HG03469 (cell line): ENCODE data around the gene PGBD5.

Experiments
- ATAC-seq: cut with Tn5 transposase; IDR thresholded peaks from one replicate; pipeline ENCODE4 v1.9.1; 2021; ENCODE audit warnings: mild to moderate bottlenecking, moderate library complexity, moderate number of reproducible peaks; ENCODE audit not compliant: unreplicated experiment

The PGBD5 gene

DNA sequence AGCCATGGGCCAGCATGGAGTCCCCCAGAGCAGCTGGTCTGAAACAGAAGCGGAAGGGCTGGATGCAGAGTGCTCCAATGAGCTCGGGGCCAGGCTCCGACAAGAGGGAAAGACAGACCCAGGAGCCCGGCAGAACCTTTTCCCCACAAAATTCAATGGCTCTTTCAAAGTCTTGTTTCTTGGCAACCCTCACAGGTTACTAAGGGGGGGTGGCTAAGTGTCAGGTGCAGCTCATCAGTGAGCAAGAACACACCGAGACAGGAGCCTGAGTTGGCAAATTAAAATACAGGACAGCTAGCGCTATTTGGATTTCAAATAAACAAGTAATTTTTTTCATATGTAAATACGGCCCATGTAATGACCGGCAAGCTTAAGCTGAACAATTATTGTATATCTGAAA, 27.3 kb downstream of the PGBD5 start:
- ATAC-seq, result no peak

DNA sequence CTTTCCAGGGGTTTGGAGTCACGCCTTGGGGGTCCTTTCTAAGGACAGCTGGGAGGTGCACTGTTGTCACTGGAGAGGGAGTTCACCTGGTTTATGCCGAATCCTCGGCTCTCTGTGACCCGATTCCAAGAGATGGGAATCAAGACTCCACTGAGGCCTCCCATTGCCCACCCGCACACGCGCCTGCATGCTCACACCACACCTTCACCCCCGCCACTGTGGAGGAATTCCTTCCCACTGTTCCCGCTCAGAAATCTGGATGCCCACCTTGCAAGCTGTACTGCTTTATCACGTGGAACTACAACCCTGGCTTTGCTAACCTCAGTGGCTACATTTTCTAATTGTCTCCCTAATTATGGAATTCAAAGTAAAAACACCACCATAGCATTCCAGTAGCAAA, 29.2 kb downstream of the PGBD5 start:
- ATAC-seq, result no peak

DNA sequence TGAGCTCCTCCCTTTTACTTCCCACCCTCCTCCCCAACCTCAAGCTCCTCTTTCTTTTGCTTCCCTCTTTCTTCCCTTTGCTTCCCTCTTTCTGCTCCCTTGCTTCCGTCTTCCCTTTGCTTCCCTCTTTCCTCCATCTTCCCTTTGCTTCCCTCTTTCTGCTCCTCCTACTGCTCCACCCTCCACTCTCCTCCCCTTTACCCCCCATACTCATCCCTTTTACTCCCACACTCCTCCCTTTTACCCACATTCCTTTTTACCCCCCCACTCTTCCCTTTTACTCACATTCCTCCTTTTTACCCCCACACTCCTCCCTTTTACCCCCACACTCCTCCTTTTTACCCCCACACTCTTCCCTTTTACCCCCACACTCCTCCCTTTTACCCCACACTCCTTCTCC, 30.2 kb downstream of the PGBD5 start:
- ATAC-seq, result no peak

DNA sequence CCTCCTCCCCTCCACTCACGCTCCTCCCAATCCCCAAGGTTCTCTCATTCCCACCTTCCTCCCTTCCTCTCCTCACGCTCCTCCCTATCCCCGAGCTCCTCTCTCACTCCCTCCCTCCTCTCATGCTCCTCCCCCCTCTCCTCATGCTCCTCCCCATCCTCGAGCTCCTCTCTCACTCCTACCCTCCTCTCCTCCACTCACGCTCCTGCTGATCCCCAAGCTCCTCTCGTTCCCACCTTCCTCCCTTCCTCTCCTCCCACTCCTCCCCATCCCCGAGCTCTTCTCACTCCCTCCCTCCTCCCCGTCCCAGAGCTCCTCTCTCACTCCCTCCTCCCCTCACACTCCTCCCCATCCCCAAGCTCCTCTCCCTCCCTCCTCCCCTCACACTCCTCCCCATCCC, 31.4 kb downstream of the PGBD5 start:
- no peak for ATAC-seq

DNA sequence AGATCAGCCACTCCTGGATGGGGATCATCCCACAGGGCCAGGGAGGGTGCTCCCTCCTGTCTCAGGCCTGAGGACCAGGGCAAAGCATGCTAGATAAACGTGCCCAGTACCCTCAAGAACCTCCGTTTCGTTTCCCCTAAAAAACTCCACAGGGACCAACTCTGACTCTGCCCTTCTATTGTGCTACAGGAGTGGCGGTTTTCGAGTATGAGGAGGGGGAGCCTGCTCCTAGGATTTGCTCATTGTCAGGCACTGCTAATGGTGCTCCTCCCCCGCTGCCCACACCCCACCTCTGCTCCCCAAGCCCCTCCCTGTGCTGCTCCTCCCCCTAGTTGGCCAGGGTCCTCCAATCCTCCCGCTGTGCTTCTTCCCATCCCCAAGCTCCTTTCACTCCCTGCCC, 32.0 kb downstream of the PGBD5 start:
- no peak for ATAC-seq

DNA sequence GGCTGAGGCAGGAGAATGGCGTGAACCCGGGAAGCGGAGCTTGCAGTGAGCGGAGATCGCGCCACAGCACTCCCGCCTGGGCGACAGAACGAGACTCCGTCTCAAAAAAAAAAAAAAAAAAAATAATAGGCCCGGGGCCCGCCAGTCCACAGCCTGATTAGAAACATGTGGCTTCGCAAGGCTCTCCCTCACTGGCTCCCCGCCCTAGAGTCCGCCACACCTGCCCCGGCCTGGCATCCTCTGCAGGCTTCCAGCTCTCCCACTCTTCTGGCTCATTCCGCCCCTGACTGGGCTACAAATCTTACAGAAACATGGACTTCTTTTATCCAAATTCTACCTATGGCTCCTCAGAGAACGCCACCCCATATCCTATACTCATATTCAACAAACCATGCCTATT, 32.4 kb downstream of the PGBD5 start:
- no peak for ATAC-seq

DNA sequence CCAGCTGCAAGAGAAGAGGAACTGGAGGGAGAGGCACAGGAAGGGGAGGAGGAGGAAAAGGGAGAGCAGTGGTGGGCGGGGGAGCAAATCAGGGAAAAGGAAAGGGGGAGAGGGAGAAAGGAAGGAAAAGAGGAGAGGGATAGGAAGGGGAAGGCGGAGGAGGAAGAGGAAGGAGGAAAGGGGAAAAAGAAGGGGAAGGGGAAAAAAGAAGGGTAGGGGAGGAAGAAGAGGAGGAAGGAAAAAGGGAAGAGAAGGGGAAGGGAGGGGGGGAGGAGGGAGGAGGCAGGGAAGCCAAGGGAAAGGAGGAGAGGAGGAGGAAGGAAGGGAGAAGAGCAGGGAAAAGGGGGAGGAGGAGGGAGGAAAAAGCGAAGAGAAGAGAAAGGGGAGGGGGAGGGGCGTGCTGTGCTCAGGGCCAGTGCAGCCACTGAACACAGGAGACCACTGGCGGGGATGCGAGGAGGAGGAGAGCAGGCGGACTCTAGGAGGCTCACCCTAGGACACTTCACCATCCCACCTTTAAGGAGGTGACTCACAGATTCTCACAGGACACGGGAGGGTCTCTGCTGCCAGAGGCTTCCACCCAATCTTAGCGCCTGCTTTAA, 33.1 kb downstream of the PGBD5 start:
- ATAC-seq, result no peak

DNA sequence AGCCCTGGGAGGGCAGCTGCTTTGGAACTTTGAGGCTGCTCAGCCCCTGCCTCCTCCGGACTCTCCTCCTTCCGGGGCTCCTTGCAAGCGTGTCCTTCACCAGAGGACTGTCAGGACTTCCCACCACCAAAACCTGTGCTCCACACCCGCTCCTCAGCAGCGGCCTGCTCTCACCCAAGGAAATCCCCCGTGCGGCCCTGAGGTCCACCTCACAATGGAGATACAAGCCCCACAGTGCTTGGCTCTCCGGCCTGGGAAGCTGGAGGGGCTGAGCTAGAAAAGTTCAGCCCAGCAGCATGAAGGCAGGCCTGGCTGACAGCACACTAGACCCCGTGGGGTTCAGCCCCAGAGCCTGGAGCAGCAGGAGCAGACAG, 33.6 kb downstream of the PGBD5 start:
- ATAC-seq, result no peak

DNA sequence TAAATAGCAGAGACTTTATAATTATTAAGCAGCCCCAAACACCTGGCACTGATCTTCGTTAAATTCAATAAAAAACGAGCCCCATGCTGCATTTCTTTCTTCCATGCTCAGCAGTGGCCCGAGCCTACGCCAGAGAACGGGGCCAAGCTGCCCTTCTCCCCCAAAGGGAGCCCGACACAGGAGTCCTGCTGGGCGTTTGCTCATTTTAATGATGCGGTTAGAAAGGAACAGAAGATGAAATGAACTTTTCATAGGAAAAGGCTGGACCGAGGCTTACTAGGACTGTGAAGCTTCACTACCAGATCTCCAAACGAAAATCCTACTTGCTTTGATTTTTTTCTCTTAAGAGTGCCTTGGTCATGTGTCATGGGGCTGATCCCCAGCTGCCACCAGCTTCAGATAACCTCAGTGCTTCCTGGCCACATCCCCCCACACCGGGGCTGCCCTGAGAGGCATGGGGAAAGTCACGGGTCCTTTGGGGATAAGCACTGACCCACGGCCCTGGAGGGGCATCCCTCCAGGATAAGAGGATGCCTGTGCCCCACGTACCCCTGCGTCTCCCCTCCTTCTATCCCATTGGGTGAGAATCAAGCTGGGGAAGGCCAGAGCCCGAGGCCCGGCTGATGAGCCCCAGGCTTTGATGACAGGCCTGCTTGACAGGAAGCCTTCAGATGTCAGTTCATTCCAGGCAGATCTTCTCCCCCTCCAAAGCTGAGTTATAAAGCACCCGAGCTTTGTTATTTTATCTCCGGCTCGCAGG, 34.2 kb downstream of the PGBD5 start:
- no peak for ATAC-seq

DNA sequence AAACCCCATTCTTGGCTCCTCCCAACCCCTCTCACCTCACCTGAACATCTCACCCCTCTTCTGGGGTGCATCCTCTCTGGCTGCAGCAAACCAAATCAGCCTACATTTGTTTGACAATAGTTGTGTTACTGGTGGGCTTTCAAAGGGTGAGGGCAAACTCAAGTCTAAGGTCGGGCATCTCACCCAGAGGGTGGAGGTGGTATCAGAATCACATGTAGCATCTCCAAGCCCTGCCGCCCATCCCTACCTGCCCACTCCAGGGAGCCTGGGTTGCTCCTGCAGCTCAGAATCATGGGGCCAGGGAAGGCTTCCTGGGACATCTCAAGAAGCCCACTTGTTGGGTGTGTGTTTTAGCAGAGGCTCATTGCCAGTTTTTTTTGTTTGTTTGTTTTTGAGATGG, 35.8 kb downstream of the PGBD5 start:
- no peak for ATAC-seq

DNA sequence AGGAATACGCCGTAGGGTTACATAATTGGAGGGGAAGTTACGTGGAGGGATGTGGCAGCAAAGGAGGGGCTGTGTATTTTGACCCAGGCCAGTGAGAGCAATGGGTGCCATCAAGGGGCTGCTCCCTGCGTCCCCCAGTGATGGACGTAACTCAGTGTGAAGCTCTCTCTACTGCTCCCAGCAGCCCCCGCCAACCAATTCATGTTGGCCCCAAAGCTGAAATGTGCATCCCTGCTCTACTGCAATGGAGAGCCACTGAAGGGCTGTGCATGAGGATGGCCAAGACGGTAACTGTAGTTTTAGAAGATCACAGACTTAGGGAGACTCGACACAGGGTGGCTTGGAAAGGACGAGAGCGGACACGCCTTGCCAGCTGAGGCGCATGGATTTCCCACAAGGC, 38.3 kb downstream of the PGBD5 start:
- ATAC-seq, result no peak

DNA sequence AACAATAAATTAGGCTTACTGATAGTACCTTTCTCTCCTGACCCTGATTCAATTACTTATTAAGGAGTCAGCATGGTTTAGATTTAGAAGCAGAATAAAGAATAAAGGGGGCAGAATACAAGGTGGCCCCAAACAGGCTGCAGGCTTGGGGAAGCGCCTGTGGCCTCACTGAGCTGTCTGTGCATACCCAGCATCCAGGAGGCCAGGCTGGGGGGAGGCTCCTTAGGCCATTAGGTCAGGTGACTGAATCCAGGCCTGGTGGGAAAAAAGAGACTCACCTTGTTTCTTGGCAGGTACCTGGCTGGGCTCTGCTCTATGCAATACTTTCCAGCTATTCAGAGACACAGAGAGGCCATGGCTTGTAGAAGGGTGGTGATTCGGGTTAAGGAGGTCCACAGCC, 38.8 kb downstream of the PGBD5 start:
- ATAC-seq, result no peak

DNA sequence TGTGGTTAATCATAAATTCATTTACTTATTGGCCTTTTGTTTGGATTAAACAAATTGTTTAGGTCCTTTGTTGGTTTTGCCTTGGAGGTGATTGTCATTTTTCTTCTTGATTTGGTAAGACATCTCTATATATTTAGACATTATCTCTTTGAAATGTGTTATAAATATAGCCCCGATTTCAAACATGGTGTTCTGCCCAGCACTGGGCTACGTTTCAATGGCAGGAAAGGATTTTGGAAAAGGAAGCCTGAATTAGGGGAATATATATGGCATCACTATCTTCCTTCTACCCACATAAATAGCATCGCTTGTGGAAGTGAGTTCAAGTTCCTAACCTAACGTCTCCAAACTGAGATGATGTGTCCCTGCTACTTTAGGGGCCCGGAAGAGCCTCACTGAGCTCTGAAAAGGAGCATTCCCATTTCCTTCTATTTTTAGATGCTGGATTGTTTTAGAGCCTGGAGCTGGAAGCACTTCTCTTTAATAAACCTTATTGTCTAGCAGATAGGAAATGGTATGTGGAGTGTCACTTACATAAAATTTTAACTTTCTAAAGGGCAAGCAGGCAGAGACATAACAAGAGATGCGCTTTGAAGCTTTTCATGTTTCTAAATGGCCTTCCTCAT, 39.4 kb downstream of the PGBD5 start:
- ATAC-seq, result no peak

DNA sequence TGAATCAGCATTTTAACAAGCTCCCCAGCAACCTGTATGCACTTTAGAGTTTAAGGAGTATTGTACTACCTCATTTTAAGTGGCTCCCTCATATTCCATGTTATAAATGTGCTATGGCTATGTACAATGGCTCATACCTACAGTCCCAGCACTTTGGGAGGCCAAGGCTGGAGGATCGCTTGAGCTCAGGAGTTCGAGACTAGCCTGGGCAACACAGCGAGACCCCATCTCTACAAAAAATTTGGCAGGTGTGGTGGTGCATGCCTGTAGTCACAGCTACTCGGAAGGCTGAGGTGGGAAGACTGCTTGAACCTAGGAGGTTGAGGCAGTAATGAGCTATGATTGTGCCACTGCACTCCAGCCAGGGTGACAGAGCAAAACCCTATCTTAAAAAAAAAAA, 40.2 kb downstream of the PGBD5 start:
- ATAC-seq, result no peak

DNA sequence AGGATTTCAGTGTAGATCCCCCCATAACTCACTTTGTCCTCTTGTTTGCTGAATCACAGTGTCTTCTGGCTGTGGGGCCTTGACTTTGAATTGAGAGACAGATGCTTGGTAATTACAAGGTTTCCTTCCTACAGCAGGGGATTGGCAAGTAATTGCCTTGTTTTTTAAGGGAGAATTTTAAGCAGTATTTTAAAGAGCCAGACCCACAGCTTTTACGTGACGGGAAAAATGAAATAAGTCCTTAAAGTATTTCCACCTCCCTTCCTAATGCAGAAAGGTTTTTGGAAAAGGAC, 41.0 kb downstream of the PGBD5 start:
- ATAC-seq, result no peak

DNA sequence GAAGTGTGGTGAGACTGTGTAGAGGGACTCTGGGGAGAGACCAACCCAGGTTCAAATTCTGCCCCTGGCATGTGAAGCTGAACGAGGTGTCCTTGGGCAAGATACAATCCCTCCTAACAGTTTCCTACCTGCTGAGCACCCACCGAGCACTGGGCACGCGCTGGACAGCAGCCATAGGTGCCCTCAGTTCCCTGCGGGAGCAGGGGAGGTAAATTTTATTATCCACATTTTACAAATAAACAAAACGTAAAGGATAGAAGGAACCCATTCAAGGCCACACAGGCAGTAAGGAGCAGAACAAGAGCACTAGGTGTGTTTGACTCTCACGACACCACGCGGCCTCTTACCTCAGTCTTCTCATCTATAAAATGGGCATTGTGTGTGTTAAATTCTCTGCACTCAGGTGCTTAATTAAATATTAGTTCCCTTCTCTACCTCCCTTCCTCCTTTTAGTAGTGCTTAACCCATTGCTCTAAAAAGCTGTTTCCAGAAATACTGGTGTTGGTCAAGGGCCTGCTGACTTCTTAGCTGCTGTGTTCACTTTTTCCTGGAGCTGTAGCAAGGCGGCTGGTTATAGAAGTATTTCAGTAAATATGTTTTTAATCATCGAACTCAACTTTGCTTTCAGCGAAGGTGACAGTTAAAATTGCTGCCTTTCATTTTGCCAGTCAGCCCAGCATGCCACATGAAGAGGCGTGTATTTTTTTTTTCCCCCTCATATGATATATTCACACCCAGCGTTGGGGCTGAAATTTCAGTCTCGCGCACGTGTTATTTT, 41.6 kb downstream of the PGBD5 start:
- ATAC-seq, result no peak

DNA sequence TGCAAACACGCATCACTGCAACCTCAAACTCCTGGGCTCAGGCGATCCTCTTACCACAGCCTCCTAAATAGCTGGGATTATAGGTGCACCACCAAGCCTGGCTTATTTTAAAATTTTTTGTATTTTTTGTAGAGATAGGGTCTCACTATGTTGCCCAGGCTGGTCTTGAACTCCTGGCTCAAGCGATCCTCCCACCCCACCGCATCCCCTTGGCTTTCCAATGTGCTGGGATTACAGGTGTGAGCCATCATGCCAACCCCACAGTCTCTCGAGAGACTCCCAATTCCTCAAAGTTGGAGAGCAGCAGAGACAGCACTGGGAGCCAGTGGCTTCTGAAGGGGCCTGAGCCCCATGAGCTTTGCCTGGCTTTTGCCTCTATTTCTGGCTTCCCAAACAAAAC, 42.7 kb downstream of the PGBD5 start:
- ATAC-seq, result no peak

DNA sequence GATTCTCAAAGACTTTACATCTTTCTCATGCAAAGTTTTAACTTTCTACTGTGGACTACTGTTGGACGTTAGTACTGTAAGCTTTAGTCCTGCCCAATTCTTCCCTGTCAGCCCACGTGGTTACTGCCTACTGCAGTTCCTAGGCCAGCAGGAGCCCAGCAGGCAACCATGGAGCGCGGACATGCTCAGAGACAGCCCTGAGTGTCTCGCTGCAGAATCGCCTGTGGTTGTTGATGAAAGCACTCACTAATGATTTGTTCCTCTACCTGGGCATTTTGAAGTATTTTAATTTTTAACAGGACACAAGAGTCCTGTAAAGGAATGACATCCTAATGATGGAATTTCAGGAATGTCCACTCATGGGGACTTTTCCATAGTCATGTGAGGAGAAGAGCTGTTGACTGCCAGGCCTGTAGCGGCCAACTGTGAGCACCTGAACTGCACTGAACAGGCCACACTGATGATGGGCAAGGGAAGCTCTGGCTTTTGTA, 44.1 kb downstream of the PGBD5 start:
- no peak for ATAC-seq

DNA sequence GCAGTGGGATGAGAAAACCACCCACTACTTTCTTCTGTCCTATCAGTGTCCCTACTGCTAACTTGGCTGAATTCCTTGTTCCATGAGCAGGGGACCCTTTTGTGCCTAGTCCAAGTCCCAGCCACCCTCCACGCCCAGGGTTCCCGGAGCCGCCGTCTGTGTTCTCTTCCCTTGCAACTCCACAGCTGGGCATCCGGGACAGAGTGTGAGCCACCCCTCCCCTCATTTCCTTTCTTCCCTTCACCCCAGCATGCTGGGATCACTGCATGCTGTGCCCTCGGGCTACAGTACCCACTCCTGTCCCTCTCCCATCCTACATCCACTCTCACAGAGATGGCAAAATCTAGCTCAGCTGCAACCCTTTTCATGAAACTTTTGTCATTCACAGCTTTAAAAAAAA, 44.5 kb downstream of the PGBD5 start:
- ATAC-seq, result no peak

DNA sequence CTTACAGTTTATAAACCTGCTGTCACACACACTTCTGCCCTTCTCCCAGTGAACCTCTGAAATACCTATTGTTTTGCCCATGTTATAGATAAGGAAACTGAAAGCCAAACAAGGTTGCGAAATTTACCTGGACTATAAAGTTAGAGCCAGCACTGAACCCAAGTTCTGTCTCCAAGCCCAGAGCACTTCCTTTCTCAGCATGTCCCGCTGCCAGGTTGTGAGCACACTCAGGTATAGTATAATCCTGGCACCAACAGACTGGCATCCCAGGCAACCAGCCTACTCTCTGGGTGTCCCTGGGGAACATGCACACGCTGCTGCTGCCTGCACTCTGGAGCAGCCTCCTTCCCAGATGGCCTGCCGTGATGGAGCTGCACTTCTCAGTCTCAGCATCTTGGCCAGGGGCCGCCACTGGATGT, 45.1 kb downstream of the PGBD5 start:
- no peak for ATAC-seq

DNA sequence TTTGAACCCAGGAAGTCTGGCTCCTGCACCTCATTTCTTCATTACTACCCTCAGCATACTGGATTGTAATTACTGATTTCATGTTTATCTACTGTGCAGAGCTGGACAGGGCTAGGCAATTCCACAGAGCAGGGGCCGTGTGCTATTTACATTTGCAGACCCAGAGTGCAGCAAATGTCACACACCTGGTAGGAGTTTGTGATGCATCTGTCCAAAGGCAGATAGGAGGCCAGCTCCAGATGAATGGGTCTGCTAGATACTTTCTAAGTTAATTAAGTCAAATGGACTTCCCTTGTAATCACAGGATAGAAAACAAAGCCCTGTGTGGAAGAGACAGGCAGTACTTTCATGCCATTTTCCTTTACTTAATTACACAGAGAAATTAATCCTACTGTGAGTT, 46.2 kb downstream of the PGBD5 start:
- ATAC-seq, result no peak

DNA sequence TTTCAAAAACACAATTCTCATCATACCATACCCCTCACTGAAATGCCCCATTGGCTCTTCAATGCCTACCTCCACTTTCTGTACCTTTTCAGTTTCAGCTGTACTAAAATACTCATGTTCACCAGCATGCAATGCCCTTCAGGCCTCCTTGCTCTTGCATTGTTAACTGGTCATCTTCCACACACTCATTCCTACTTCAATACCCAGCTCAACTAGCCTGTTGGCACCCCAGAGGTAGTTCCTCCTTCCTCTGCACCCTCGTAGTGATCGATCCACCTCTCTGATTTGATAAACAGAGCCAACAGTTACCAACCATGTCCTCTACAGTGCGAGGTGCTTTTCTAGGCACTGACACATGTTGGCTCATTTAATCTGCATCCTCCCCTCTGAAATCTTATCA, 46.7 kb downstream of the PGBD5 start:
- ATAC-seq, result no peak
